Left lung (tissue), 10 donors: ENCODE data around the gene SLC9A1. TPM values are rescaled to one million over a fixed set of nuclear protein-coding genes. Genes with fewer than 3 reads are reported as not detected.

ENCODE experiments used
- ATAC-seq: fragments of 200-7000 bp; cut with Tn5 transposase; one replicate; pipeline ENCODE4 v1.9.1; 2020; ENCODE audit warnings: moderate library complexity
- DNase-seq, 4 donors: peaks; one replicate each; pipeline ENCODE4 v3.0.0-alpha.2; 2013 to 2020
- H3K27ac ChIP-seq, 2 donors: fragments of 200-600 bp; sonication (generic) in 1 of 2; one replicate each; pipeline versions ENCODE4 v1.5.0 to v1.8.0; 2020 to 2021
- H3K27me3 ChIP-seq, 2 donors: fragments of 200-600 bp; sonication (generic) in 1 of 2; one replicate each; pipeline versions ENCODE4 v1.5.0 to v1.8.0; 2020 to 2021
- H3K36me3 ChIP-seq, 2 donors: fragments of 200-600 bp; sonication (generic) in 1 of 2; one replicate each; pipeline versions ENCODE4 v1.5.0 to v1.8.0; 2020 to 2021
- H3K4me1 ChIP-seq, 2 donors: fragments of 200-600 bp; one replicate each; pipeline ENCODE4 v1.8.0; 2021
- H3K4me3 ChIP-seq, 2 donors: fragments of 200-600 bp; sonication (generic) in 1 of 2; one replicate each; pipeline versions ENCODE4 v1.5.0 to v1.8.0; 2020 to 2021; ENCODE audit warnings: mild to moderate bottlenecking in 1 of 2
- H3K9me3 ChIP-seq, 2 donors: fragments of 200-600 bp; sonication (generic) in 1 of 2; one replicate each; pipeline versions ENCODE4 v1.5.0 to v1.8.0; 2020 to 2021
- intact Hi-C, 2 donors: fragments of 100-400 bp; cut with DNase I; formaldehyde crosslinking; loops; one replicate each; pipeline versions ENCODE4 v1.11.2 to v1.14.2; 2022
- polyA plus RNA-seq, 6 donors: library from polyadenylated mRNA; unstranded; fragments of 120-200 nt; gene quantifications; one replicate each; pipeline ENCODE4 v1.2.1, GENCODE V29; 2013; ENCODE audit not compliant: insufficient read length in 6 of 6
- total RNA-seq, 2 donors: library from RNA; stranded (reverse); fragmentation: NEBNext Ultra II Directional; extraction: Animal tissue kit (Norgen Biotek cat#: 25700); gene quantifications; one replicate each; pipeline ENCODE4 v1.2.1, GENCODE V29; 2021
- TF ChIP-seq, protein P1 (sequence below), 2 donors: fragments of 200-600 bp; sonication (generic) in 1 of 2; IDR thresholded peaks; one replicate each; pipeline versions ENCODE4 v1.5.0 to v1.8.0; 2021; ENCODE audit warnings: antibody characterized with exemption in 2 of 2
- donor health status: DM: no; HTN: yes; CAD: no.
- donor health status: DM: no; HTN: no; CAD: no.

The SLC9A1 gene
- total and polyA plus RNA-seq, 8 donors: 16.0 to 63.8 (median 20.4) TPM

DNA sequence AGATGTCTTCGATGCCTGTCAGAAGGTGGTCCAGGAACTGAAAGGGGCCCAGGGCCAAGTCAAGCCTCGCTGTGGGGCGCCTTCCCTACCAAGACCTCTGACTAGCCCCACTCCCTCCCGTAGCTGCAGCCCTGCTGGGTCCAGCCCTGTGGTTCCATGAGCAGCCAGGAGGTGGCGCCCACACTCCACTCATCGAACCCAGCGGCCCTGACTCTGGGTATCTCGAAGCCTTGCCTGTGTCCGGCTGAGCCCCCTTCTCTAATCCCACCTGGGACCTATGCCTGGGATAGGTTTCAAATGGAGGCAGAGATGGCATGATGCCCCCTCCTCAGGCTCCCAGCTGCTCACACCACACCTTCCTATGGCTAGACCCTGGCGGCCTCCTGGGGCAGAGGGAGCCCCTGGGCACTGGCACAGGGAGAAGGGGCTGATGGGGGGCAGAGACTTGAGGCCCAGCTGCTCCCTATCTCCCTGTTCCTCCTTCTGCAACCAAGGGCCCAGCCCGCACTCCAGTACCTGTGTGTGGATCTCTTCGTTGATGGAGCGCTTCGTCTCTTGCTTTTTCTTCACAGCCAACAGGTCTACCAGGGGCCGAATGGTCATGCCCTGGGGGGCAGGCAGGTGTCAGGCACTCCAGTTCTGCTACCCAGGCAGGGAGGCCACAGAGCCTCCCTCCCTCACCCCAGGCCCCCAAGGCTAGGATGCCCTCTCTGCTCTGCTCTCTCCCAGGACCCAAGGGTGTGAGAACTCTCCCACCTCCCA is 52.0 kb downstream of the SLC9A1 start:
- Histone ChIP-seq H3K4me1 (peaks cover 20 to 25% of the 10 kb centered on the region in 2 donors), H3K4me3 (no peak overlapping the region), H3K9me3 (no peaks in the 10 kb centered on the region), H3K27me3 (no peaks in the 10 kb centered on the region), H3K27ac (no peak overlapping the region), H3K36me3 (peaks cover 0 to 62% of the 10 kb centered on the region in 2 donors)
- TF ChIP-seq, protein P1, sequence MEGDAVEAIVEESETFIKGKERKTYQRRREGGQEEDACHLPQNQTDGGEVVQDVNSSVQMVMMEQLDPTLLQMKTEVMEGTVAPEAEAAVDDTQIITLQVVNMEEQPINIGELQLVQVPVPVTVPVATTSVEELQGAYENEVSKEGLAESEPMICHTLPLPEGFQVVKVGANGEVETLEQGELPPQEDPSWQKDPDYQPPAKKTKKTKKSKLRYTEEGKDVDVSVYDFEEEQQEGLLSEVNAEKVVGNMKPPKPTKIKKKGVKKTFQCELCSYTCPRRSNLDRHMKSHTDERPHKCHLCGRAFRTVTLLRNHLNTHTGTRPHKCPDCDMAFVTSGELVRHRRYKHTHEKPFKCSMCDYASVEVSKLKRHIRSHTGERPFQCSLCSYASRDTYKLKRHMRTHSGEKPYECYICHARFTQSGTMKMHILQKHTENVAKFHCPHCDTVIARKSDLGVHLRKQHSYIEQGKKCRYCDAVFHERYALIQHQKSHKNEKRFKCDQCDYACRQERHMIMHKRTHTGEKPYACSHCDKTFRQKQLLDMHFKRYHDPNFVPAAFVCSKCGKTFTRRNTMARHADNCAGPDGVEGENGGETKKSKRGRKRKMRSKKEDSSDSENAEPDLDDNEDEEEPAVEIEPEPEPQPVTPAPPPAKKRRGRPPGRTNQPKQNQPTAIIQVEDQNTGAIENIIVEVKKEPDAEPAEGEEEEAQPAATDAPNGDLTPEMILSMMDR (IDR thresholded peaks at IDR 0.05): peak; percentile 95 to 99
- intact Hi-C loops: loop anchor here in 1 of 2 donors (5.0 to 10.0 kb wide), 2 partner anchors 179 to 282 kb away; partner anchors contain the start of gene CD164L2
- peak; percentile 51 for ATAC-seq
- peak; percentile 59 to 94 (median 76) for DNase-seq

DNA sequence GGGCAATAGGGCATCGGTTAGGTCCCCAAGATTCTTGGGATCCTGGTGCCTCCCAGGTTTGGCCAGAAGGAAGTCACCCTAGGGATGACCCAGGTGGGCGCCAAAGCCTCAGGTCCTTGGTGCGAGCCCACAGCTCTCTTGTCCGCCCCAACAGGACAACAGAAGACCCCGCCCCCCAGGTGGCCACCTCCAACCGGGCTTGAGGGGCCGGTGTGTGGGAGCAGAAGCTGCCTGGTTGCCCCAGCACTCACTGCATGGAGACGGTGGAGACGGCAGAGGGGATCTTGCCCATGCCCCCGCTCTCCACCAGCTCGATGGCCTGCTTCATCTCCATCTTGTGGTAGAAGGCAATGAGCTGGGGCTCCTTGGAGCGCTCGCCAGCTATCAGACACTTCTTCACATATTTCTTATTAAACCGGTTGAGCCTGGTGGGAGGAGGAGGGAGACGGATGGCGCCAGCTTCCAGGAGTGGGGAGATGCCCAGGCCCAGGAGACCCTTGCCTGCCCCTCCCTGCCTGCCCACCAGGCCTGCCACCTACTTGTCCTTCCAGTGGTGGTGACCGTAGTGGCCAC is 52.7 kb downstream of the SLC9A1 start:
- Histone ChIP-seq H3K4me3 (no peak overlapping the region), H3K27me3 (no peaks in the 10 kb centered on the region), H3K36me3 (peaks cover 0 to 62% of the 10 kb centered on the region in 2 donors), H3K9me3 (no peaks in the 10 kb centered on the region), H3K4me1 (peaks cover 26 to 32% of the 10 kb centered on the region in 2 donors), H3K27ac (no peak overlapping the region)
- intact Hi-C loops: loop anchor here in 1 of 2 donors (5.0 to 10.0 kb wide), 2 partner anchors 180 to 283 kb away; partner anchors contain the start of gene CD164L2
- ATAC-seq (no peak), DNase-seq (no peak)
- TF ChIP-seq, protein P1 (IDR thresholded peaks at IDR 0.05): no peak

DNA sequence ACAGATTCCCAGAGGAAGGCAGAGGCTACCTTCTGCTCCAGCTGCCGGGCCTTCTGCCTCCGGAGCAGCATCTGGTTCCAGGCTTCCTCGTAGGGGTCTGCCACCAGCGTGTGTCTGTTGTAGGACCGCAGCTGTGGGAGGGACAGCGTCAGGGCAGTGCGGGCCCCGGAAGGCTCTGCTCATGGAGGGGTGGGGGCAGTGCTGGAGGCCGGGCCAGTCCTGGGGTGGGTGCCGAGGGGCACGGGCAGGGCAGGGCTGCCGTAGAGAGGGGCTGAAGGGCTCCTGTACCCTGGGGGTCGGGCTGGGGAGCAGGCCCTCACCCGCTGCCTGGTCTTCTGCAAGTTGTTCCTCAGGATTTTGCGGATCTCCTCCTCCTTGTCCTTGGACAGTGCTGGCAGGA is 53.2 kb downstream of the SLC9A1 start:
- intact Hi-C loops: loop anchor here in 1 of 2 donors (5.0 to 10.0 kb wide), 2 partner anchors 181 to 283 kb away; partner anchors contain the start of gene CD164L2
- DNase-seq (no peak), ATAC-seq (no peak)
- H3K27me3 ChIP-seq: no peaks in the 10 kb centered on the region
- H3K4me3 ChIP-seq: no peak overlapping the region
- H3K4me1 ChIP-seq: peaks cover 27 to 35% of the 10 kb centered on the region in 2 donors
- H3K36me3 ChIP-seq: peaks cover 0 to 60% of the 10 kb centered on the region in 2 donors
- no peaks in the 10 kb centered on the region for H3K9me3 ChIP-seq
- TF ChIP-seq, protein P1 (IDR thresholded peaks at IDR 0.05): no peak
- H3K27ac ChIP-seq: no peak overlapping the region

DNA sequence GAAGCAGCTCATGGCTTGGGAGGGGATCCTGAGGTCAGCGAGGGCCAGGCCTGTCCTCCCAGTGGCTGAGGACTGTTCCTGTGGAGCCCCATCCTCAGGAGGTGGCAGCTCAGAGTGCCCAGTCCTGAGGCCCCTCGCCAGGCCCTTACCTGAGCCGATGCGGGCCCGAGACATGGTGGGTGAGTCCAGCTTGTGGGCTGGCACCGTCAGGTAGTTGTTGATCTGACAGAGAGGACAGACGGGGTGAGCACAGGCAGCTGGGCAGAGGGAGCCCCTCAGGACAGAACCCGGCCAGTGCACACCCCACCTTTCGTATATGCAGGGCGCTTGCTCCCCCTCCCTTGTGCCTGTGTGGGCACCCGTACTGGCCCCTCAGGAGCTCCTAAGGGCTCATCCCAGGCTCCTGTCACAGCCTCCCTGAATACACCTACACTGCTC is 53.9 kb downstream of the SLC9A1 start:
- H3K27me3 ChIP-seq: no peaks in the 10 kb centered on the region

More for the DNA sequence above, 53.9 kb downstream of the SLC9A1 start:
- Histone ChIP-seq H3K4me1 (peaks cover 27 to 37% of the 10 kb centered on the region in 2 donors), H3K36me3 (peaks cover 0 to 54% of the 10 kb centered on the region in 2 donors), H3K27ac (no peak overlapping the region), H3K9me3 (no peaks in the 10 kb centered on the region), H3K4me3 (no peak overlapping the region)
- intact Hi-C loops: loop anchor here in 1 of 2 donors (5.0 to 10.0 kb wide), 2 partner anchors 181 to 284 kb away; partner anchors contain the start of gene CD164L2
- ATAC-seq: no peak
- no peak for DNase-seq
- TF ChIP-seq, protein P1 (IDR thresholded peaks at IDR 0.05): no peak
